GM12864 (cell line): ENCODE measurements around the gene NR1H2.

ENCODE experiments used
- DNase-seq: peaks from one replicate; pipeline ENCODE4 v3.0.0-alpha.2; 2011; ENCODE audit warnings: low read depth
- H3K4me3 ChIP-seq: 2 replicates; pipeline ENCODE4 v1.5.1; 2011; ENCODE audit warnings: mild to moderate bottlenecking, low read depth, low read length, control low read depth
- TF ChIP-seq, protein P1 (sequence below): IDR thresholded peaks from 2 replicates; pipeline ENCODE4 v1.5.1; 2011; ENCODE audit warnings: low read depth, mild to moderate bottlenecking, moderate library complexity, low read length, control low read depth, inconsistent platforms; ENCODE audit errors: missing control alignments

NR1H2 gene

DNA sequence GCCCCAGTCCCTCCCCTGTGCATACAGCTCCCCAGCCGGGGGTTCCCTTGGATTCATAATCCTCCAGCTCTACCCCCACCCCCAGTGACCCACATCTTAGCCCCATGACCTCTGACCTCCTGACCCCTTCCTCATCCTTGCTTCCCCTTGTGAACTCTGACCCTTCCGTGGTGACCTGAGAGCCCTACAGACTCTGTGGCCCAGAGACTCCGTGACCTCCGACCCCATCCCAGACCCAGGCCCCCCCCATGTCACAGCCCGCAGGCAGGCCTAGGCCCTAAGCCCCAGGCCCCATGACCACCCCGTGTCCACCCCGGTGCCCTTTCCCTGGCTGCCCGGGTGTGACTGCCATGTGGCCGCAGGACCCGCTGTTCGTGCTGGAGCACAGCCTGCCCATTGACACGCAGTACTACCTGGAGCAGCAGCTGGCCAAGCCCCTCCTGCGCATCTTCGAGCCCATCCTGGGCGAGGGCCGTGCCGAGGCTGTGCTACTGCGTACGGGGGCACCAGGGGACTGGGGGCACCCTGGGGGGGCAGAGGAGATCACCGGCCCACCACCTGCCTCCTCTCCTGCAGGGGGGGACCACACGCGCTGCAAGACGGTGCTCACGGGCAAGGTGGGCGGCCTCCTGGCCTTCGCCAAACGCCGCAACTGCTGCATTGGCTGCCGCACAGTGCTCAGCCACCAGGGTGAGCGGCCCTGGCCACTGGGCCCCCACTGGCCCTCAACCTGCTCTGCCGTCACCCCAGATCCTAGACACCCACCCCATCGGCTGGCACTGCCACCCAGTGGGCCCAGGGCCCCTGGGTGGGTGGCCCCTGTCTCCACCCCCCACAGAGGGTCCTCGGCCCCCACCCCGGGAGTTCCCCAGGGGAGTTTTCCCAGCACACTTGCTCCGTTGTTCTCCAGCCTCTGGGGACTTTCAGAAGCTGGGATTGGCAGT is 40.0 kb downstream of the NR1H2 start:
- TF ChIP-seq, protein P1, sequence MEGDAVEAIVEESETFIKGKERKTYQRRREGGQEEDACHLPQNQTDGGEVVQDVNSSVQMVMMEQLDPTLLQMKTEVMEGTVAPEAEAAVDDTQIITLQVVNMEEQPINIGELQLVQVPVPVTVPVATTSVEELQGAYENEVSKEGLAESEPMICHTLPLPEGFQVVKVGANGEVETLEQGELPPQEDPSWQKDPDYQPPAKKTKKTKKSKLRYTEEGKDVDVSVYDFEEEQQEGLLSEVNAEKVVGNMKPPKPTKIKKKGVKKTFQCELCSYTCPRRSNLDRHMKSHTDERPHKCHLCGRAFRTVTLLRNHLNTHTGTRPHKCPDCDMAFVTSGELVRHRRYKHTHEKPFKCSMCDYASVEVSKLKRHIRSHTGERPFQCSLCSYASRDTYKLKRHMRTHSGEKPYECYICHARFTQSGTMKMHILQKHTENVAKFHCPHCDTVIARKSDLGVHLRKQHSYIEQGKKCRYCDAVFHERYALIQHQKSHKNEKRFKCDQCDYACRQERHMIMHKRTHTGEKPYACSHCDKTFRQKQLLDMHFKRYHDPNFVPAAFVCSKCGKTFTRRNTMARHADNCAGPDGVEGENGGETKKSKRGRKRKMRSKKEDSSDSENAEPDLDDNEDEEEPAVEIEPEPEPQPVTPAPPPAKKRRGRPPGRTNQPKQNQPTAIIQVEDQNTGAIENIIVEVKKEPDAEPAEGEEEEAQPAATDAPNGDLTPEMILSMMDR: peak; percentile 11
- no peak overlapping the region for H3K4me3 ChIP-seq
- DNase-seq: no peak

DNA sequence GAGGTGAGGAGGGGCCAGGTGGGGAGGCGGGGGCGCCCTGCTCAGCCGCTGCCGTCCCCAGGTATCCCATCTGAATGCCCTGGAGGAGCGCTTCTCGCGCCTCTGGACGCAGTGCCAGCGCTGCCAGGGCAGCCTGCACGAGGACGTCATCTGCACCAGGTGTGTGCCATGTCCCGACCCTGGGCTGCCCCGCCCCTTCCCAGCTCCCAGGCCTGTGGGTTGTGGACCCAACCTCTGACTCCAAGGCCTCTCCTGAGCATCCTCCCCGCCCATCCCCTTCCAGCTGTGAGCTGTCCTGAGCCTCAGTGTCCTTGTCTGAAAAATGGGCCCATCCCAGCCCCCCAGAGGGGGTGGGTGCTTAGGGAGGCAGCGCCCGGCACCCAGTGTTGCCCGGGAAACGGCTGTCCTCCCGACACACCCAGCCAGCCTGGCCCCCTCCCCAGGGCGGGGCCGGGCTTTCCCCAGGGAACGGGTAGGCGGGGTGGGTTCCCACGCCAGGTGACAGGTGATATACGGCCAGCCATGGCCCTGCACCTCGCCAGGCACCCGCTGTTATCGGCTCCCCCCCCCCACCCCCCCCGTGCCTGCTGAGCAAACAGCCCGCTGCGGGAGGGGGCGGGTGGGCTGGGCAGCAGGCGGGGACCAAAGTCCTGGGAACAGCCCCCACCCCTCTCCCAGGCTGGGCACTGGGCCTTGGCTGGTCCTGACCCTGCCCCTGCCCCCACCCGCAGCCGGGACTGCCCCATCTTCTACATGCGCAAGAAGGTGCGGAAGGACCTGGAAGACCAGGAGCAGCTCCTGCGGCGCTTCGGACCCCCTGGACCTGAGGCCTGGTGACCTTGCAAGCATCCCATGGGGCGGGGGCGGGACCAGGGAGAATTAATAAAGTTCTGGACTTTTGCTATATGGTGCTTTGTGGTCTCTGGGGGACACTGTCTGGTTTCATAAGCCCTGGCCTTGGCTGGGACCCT is 41.1 kb downstream of the NR1H2 start:
- no peak overlapping the region; the same call in 1 of the 2 replicates for H3K4me3 ChIP-seq
- no peak for DNase-seq
- TF ChIP-seq, protein P1: no peak

DNA sequence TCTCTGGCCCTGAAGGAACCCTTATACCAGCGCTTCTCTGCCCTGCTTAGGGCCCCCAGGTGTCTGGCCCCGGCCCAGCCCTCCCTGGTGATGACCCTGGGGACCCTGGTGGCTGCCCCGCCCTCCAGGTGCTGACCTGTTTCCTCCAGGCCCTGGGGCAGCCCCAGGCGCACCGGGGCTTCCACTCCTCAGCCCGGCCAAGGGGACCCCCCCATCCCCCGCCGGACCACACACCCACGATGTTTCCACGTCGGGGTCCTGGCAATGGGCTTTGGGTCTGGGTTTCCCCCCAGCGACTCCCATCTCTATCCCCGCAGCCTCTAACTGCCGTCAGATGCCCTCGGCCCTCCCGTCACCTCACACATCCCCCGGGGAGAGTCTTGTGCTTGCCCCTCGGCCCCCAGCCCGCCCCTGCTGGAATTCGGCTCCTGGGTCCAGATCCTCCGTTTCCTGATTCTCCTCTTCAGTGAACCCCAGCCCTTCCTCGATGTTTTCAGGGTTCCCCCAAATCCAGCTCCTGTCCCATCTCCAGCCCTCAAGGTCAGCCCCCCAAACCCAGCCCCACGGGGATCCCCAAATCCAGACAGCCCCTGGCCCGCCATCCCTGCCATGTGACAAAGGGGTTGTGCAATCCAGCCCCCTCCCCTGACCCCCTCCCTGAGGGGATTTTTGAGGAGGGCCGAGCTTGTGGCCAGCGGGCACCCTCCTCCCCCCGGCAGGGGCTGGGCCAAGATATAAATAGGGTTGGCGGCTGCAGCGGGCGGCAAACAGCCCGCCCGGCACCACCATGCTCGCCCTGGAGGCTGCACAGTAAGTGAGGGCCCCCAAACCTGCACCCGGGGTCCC is 42.1 kb downstream of the NR1H2 start, which contains the start of gene SPIB:
SPIB (plus strand) TSS at position 763 of the 846 bp plus-strand sequence; CDS start at position 788, 25 bp downstream.
- TF ChIP-seq, protein P1: no peak
- DNase-seq: no peak
- peak within 1 kb of the TSS; percentile 64 for H3K4me3 ChIP-seq

DNA sequence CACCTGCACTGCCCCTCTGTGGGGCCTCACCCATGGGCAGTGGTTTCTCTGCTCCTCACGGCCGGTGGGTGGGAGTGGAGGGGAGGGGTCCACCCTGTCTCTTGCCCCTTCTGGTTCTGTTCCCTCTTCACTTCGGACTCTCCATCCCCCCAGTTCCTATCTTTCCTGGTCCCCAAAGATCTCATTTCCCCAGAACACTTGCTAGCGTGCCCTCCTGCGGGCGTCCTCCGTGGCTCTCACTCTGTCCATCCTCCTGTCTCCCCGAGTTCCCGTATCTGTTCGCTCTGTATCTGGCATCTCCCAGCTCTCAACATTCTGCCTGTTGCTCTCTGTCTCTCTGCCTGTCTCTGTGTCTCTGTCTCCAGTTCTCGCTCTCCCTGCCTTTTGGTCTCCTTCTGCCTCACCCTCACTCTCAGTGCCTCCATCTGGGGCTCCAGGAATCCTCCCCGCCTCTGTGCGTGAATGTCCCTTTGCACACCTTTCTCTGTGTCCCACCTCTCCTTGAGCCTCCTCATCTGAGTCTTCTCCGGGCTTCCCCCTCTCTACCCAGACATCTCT is 42.8 kb downstream of the NR1H2 start:
- TF ChIP-seq, protein P1: no peak

DNA sequence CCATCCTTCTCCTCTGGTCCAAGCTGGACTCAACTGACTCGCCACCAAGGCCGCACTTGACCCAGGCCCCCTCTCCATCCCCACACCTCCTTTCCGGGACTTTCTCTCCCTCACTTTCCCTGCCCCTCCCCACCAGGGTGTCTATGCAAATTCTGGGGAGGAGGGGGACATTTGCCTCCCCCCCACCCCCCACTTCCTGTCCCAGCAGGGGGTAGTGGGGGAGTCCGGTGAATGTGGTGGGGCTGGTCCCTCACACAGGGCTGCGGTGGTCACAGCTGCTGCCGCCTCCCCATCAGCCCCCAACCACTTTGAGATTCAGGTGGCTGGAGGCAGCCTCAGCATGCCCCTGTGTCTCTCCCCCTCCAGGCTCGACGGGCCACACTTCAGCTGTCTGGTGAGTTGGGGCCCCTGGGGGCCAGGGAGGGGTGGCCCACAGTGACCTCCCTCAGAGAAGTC is 43.4 kb downstream of the NR1H2 start:
- no peak for DNase-seq
- TF ChIP-seq, protein P1: no peak
- peak overlapping the region; percentile 64 for H3K4me3 ChIP-seq

More for the DNA sequence above, 42.8 kb downstream of the NR1H2 start:
- no peak for DNase-seq
- H3K4me3 ChIP-seq: peak overlapping the region; percentile 64
